Measurements from ENCODE around the gene DPH1.

Gene DPH1

DNA sequence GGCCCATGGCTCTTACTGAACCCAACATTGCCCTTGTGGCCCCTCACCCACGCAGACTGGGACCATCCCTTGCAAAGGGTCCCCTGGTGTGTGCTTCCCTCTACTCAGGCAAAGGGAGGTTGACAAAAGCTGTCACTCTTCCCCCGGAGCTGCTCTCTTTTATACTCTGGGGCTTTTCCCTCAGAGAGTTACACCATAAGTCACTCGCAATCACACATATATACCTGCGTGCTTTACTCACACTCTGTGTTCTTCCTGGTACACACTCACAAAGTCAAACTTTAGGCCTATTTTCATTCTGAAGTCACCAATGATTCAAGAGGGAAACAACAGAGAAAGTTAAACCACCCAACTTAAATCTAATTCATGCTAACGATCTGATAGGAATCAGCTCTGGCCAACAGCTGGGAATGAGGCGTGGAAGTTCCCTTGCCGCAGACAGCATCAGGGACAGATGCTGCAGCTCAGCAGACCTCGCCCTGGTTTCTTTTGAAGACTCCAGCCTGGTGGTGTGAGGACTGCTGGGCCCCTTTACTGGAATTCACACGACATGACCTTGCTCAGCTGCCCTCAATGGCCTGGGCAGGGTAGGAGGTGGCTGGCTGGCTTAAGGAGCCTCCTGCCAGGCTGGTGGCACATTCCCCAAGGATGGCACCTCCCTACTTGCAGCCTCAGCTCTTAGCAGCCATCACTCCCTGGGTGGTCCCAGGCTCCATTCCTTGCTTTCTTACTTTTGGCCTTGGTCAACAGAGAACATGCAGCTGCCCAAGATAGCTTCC lies 52.2 kb downstream of the DPH1 start:
- H3K4me3 ChIP-seq (ENCODE audit: low read depth, low read length), result no peak overlapping the region
- TF ChIP-seq, protein P1, sequence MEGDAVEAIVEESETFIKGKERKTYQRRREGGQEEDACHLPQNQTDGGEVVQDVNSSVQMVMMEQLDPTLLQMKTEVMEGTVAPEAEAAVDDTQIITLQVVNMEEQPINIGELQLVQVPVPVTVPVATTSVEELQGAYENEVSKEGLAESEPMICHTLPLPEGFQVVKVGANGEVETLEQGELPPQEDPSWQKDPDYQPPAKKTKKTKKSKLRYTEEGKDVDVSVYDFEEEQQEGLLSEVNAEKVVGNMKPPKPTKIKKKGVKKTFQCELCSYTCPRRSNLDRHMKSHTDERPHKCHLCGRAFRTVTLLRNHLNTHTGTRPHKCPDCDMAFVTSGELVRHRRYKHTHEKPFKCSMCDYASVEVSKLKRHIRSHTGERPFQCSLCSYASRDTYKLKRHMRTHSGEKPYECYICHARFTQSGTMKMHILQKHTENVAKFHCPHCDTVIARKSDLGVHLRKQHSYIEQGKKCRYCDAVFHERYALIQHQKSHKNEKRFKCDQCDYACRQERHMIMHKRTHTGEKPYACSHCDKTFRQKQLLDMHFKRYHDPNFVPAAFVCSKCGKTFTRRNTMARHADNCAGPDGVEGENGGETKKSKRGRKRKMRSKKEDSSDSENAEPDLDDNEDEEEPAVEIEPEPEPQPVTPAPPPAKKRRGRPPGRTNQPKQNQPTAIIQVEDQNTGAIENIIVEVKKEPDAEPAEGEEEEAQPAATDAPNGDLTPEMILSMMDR (IDR thresholded peaks at IDR 0.05; ENCODE audit: low read depth, low read length), result no peak

DNA sequence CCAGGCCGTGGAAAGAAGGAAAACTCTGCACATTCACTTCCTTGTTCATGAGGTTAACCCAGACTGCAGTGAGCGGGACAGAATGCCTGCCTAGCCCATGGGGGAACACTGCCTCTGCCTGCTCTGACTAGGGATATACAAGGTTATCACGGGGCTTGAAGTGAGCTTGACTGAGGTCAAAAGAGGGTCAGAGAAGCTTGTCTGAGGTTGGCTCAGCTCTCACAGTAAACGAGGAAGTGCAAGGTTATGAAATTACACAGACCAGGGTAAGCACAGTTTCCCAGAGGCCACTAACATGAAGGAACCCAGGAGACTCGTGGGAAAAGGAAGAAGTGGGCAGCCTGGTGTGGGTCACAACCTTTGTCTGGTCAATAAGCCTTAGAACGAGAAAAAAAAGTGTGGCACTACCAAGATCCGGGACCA lies 53.7 kb downstream of the DPH1 start:
- TF ChIP-seq, protein P1 (IDR thresholded peaks at IDR 0.05; ENCODE audit: low read depth, low read length), result no peak
- no peak overlapping the region for H3K4me3 ChIP-seq (ENCODE audit: low read depth, low read length)

DNA sequence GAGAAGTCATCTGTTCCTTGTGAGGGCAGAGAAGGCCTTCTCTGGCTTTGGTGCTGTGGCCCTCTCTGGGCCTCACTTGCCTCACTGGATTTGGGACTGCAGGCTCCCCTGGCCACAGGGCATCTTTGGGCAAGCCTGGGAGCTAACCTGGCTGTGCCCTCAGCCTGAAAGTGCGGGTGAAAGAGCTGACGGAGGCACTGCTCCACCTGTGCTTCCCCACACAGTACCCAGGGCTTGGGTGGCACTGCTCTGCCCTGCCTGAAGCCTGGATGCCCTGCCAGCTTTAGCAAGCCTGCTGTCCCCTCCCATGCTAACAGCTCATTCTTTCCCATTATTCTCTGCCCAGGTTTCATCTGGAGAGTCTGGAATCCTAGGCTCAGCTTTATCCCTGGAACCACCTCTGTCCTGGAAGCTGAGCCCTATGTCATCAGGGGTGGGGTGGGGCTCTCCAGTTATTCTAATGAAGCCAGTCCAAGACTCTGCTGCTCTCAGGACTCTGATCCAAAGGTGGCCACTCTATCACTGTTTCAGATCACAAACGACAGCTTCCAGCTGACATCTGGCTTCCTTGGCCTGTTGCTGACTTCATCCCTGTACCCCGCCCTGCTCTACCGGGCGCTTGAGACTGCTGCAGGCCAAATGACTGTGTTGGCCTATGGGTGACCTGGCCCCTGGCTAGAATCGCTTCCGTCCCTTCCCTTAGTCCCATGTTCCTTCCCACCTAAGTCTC lies 54.2 kb downstream of the DPH1 start:
- H3K4me3 ChIP-seq (ENCODE audit: low read depth, low read length), result no peak overlapping the region
- TF ChIP-seq, protein P1 (IDR thresholded peaks at IDR 0.05; ENCODE audit: low read depth, low read length), result no peak

DNA sequence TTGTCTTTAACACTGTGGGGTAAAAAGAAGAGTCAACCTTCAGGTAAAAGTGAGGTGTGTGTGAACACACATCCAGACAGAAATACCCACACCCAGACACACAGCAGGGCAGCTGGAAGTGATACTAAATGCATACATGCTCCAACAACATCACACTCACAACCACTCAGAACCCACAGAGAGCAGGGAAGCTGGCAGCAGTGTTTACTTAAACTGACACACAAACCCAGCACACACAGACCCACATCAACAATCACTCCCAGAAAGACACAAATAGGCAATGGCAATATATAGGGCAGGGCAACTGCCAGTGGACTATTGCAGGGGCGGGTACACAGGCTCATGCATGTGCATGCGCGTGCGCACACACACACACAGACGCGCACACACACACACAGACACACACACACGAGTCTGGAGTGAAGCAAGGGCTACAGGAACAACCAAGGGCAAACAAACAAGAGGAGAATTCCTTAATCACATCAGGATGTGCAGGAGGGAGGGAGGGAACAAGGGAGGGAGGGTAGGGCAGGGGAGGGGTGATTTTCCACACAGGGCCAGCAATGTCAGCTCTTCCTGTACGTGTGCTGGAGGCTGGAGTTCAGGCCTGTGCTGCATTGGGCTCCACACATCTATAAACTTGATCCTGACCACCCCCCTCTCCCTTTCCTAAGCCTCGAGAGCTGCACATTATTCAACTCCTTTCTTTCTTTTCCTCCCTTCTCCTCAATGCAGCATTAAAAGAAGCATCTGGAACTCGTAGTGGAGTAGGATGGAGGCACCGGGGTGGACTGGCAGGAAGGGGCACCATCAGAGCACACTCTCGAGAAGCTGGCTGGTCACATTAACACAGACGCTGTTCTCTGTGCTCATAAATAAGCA lies 55.1 kb downstream of the DPH1 start:
- no peak overlapping the region for H3K4me3 ChIP-seq (ENCODE audit: low read depth, low read length)
- TF ChIP-seq, protein P1 (IDR thresholded peaks at IDR 0.05; ENCODE audit: low read depth, low read length), result no peak

DNA sequence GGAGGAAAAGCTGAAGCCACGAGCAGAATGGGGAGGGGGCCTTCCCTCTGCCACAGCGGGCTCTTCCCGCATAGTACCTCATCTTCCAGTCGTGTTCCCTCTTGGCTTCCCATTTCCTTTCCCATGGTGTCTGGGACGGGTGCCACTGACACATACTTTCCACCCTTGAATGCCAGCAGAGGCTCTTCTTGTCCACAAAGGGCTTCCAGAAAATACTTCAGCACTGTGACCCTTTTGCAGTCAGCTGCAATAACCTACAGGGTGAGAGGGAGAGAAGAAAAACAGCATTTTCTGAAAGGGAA lies 55.6 kb downstream of the DPH1 start:
- TF ChIP-seq, protein P1 (IDR thresholded peaks at IDR 0.05; ENCODE audit: low read depth, low read length), result no peak
- no peak overlapping the region for H3K4me3 ChIP-seq (ENCODE audit: low read depth, low read length)

DNA sequence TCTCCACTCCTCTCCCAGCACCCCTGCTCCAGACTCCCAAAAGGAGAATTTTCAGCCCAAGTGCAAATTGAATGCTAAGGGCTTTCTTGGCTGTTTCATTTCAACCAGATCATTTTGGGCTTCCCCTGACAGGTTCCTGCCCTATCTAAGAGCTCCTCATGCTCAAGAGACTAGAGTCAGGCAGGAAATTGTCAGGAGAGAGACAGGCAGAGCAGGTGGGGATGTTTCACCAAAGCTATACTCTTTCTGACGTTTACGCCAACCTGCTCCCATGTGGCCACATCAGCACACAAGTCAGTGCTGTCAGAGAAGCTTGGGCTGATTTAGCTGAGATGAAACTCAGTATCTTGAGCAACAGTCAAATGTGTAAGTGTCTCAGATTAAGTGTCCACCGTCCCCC lies 56.4 kb downstream of the DPH1 start:
- no peak overlapping the region for H3K4me3 ChIP-seq (ENCODE audit: low read depth, low read length)
- TF ChIP-seq, protein P1 (IDR thresholded peaks at IDR 0.05; ENCODE audit: low read depth, low read length), result no peak
